Measurements from ENCODE around the gene MNAT1. TPM values are rescaled to one million over a fixed set of nuclear protein-coding genes. Genes with fewer than 3 reads are reported as not detected.

MNAT1 gene
- polyA plus RNA-seq, 1 of the 3 experiments (the other 2 are of a cell fraction) = 38.9 TPM

- POLR2A ChIA-PET = no interaction called here
Observed at GRCh38 chr14:60922050-60922449, 187.5 kb downstream of the MNAT1 start.

GRCh38 chr14:60925286-60925685 is 190.7 kb downstream of the MNAT1 start:
- CTCF ChIA-PET = no interaction called here
- 79% methylated on average over 1 of the region's 1 CpG for WGBS (ENCODE audit: low lambda C conversion rate)
- POLR2A ChIA-PET = no interaction called here

More at GRCh38 chr14:60922050-60922449, 187.5 kb downstream of the MNAT1 start:
- peak; percentile 7 for DNase-seq
- Histone ChIP-seq H3K27ac (ENCODE audit: low read depth in 2 of 2, low read length in 1 of 2) (peak overlapping the region; percentile 37 to 60; a peak in 3 of 4 replicates), H3K9ac (no peak overlapping the region), H3K9me3 (no peaks in the 10 kb centered on the region), H3K4me2 (no peak overlapping the region), H3K9me2 (no peaks in the 10 kb centered on the region), H2AFZ (ENCODE audit: low read depth) (no peak overlapping the region), H4K20me1 (ENCODE audit: insufficient read depth) (no peaks in the 10 kb centered on the region), H3K36me3 (replicated peaks in 1 of 2; ENCODE audit: control insufficient read depth in 1 of 2, insufficient read depth in 2 of 2, low read length in 1 of 2) (no peaks in the 10 kb centered on the region), H3K4me3 (ENCODE audit: low read depth in 2 of 2, low read length in 1 of 2) (no peak overlapping the region), H3K4me1 (ENCODE audit: control insufficient read depth in 1 of 2, insufficient read depth in 2 of 2, low read depth in 1 of 2, low read length in 1 of 2) (no peaks in the 10 kb centered on the region; a peak in 1 of 4 replicates), H3F3A (replicated peaks; ENCODE audit: insufficient read depth) (no peaks in the 10 kb centered on the region), H3K79me2 (ENCODE audit: insufficient read depth) (peaks cover 4% of the 10 kb centered on the region; the same call in 1 of the 2 replicates), H3K27me3 (ENCODE audit: insufficient read depth) (no peaks in the 10 kb centered on the region)
- CTCF ChIA-PET = no interaction called here
- 46% methylated on average over 2 of the region's 2 CpGs for WGBS (ENCODE audit: low lambda C conversion rate)
- TF ChIP-seq MAX (IDR thresholded peaks at IDR 0.05; ENCODE audit: low read depth) = no peak
- TF ChIP-seq FOXM1 (IDR thresholded peaks at IDR 0.05; ENCODE audit: low read depth) = 0 out of 2 replicates have a peak, but pooled peaks have one; percentile 39
- TF ChIP-seq RXRA (IDR thresholded peaks at IDR 0.05; ENCODE audit: borderline replicate concordance, low read depth) = no peak
- TF ChIP-seq PBX3 (IDR thresholded peaks at IDR 0.05) = peak; percentile 89
- no peak for TF ChIP-seq USF2 (IDR thresholded peaks at IDR 0.05; ENCODE audit: borderline replicate concordance, low read depth, low read length)
- peak; percentile 79; the same call in 1 of the 2 replicates for TF ChIP-seq NFIC (IDR thresholded peaks at IDR 0.05; ENCODE audit: borderline replicate concordance)
- peak; percentile 19; the same call in 1 of the 2 replicates for TF ChIP-seq POLR2AphosphoS5 (IDR thresholded peaks at IDR 0.05; ENCODE audit: low read depth, low read length)
- TF ChIP-seq TAF1 (IDR thresholded peaks at IDR 0.05; ENCODE audit: borderline replicate concordance, low read depth, low read length) = no peak
- 0 out of 2 replicates have a peak, but pooled peaks have one; percentile 28 for TF ChIP-seq YY1 (IDR thresholded peaks at IDR 0.05; ENCODE audit: low read depth)
- peak; percentile 55 for TF ChIP-seq JUND (IDR thresholded peaks at IDR 0.05)
- TF ChIP-seq TEAD4 (IDR thresholded peaks at IDR 0.05; ENCODE audit: borderline replicate concordance, insufficient read depth) = peak; percentile 46; the same call in 1 of the 2 replicates
- TF ChIP-seq FOSL2 (IDR thresholded peaks at IDR 0.05; ENCODE audit: borderline replicate concordance, low read depth) = peak; percentile 59; the same call in 1 of the 2 replicates
- TF ChIP-seq TCF12 (IDR thresholded peaks at IDR 0.05) = peak; percentile 86
- TF ChIP-seq FOXJ3 (CRISPR knock-in tag; IDR thresholded peaks at IDR 0.05) = no peak
- TF ChIP-seq EP300 (IDR thresholded peaks at IDR 0.05; ENCODE audit: borderline replicate concordance in 1 of 2, low read depth in 1 of 2, low read length in 1 of 2) = peak in 1 of 2 experiments; percentile 66; a peak in 2 of 4 replicates

More at GRCh38 chr14:60925286-60925685, 190.7 kb downstream of the MNAT1 start:
- Histone ChIP-seq H4K20me1 (ENCODE audit: insufficient read depth) (no peaks in the 10 kb centered on the region), H3K4me3 (ENCODE audit: low read depth in 2 of 2, low read length in 1 of 2) (no peak overlapping the region), H3K9ac (no peak overlapping the region), H3K36me3 (replicated peaks in 1 of 2; ENCODE audit: control insufficient read depth in 1 of 2, insufficient read depth in 2 of 2, low read length in 1 of 2) (no peaks in the 10 kb centered on the region), H3K4me1 (ENCODE audit: control insufficient read depth in 1 of 2, insufficient read depth in 2 of 2, low read depth in 1 of 2, low read length in 1 of 2) (no peaks in the 10 kb centered on the region; a peak in 1 of 4 replicates), H3K79me2 (ENCODE audit: insufficient read depth) (peaks cover 7% of the 10 kb centered on the region; the same call in 1 of the 2 replicates), H3K27ac (ENCODE audit: low read depth in 2 of 2, low read length in 1 of 2) (no peak overlapping the region), H3K9me2 (no peaks in the 10 kb centered on the region), H3K9me3 (no peaks in the 10 kb centered on the region), H3K27me3 (ENCODE audit: insufficient read depth) (no peaks in the 10 kb centered on the region), H3K4me2 (no peak overlapping the region), H2AFZ (ENCODE audit: low read depth) (no peak overlapping the region), H3F3A (replicated peaks; ENCODE audit: insufficient read depth) (no peaks in the 10 kb centered on the region)
- no peak for TF ChIP-seq SMC3 (IDR thresholded peaks at IDR 0.05; ENCODE audit: low read depth, low read length)
- no peak for TF ChIP-seq PBX3 (IDR thresholded peaks at IDR 0.05)
- no peak for DNase-seq
